Activated CD4-positive, alpha-beta T cell treated with anti-CD3 and anti-CD28 coated beads, Interleukin-2, amount 10 ng/mL, durations not matched to agents 24 days and 14 days (primary cell): ENCODE results near the gene MRPL34. TPM values are rescaled to one million over a fixed set of nuclear protein-coding genes. Genes with fewer than 3 reads are reported as not detected.
A peak's percentile ranks its signal among the peaks of the same experiment; 100 is the strongest.

Source experiments
- DNase-seq: peaks from one replicate; pipeline ENCODE4 v3.0.0; 2022
- H3K27ac Mint-ChIP-seq: one replicate; pipeline ENCODE4 v1.8.0; 2022; ENCODE audit warnings: mild to moderate bottlenecking, mixed read lengths
- H3K27me3 Mint-ChIP-seq: one replicate; pipeline ENCODE4 v1.8.0; 2022; ENCODE audit warnings: mixed read lengths
- H3K36me3 Mint-ChIP-seq: one replicate; pipeline ENCODE4 v1.8.0; 2022; ENCODE audit warnings: low read depth, mild to moderate bottlenecking, mixed read lengths
- H3K4me1 Mint-ChIP-seq: one replicate; pipeline ENCODE4 v1.8.0; 2021; ENCODE audit warnings: mixed read lengths
- H3K4me3 Mint-ChIP-seq: one replicate; pipeline ENCODE4 v1.8.0; 2022; ENCODE audit warnings: mild to moderate bottlenecking, moderate library complexity, mixed read lengths
- H3K9me3 Mint-ChIP-seq: one replicate; pipeline ENCODE4 v1.8.0; 2021; ENCODE audit warnings: mixed read lengths
- intact Hi-C: fragments of 100-400 bp; cut with micrococcal nuclease; formaldehyde crosslinking; loops from one replicate; pipeline ENCODE4 v1.15.1; 2023
- total RNA-seq: library from RNA; stranded (reverse); gene quantifications from 2 replicates; pipeline ENCODE4 v1.2.3, GENCODE V29; 2022

The MRPL34 gene
- total RNA-seq, 1 donor from 2014 or later, result 103 TPM

DNA sequence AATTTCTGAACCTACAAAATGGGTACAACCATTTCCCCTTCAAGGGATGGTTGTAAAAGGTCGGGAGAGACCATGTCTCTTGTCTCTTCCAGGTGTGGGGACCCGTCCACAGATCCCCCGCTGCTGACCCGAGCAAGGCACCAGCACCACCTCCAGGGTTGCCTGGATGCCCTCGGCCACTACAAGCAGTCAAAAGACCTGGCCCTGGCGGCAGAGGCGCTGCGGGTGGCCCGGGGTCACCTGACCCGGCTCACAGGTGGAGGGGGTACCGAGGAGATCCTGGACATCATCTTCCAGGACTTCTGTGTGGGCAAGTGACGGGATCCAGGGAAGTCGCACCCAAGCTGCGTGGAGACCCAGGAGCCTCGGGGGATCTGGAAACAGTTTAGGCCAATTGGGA lies 35.7 kb downstream of the MRPL34 start:
- intact Hi-C loops, result no loop called here
- H3K36me3 Mint-ChIP-seq, result peaks cover 8% of the 10 kb centered on the region
- peaks cover 16% of the 10 kb centered on the region for H3K4me1 Mint-ChIP-seq
- no peak overlapping the region for H3K4me3 Mint-ChIP-seq
- no peaks in the 10 kb centered on the region for H3K9me3 Mint-ChIP-seq
- H3K27me3 Mint-ChIP-seq, result no peaks in the 10 kb centered on the region
- no peak overlapping the region for H3K27ac Mint-ChIP-seq
- DNase-seq, result no peak

DNA sequence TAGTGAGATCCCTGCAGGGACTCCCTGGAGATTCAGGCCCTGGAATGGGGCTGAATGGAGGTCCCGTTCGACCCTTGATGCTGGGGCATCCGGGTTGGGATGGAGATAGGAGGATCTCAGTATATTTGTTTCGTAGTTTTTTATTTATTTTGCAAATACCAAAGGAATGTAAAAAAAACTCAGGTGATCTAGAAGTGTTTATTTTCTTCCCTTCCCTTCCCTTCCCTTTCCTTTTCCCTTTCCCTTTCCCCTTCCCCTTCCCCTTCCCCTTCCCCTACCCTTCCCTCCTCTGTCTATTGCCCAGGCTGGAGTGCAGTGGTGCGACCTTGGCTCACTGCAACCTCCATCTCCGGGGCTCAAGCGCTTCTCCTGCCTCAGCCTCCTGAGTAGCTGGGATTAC lies 36.2 kb downstream of the MRPL34 start:
- Mint-ChIP-seq H3K36me3 (peaks cover 8% of the 10 kb centered on the region), H3K9me3 (no peaks in the 10 kb centered on the region), H3K4me3 (no peak overlapping the region), H3K4me1 (peaks cover 13% of the 10 kb centered on the region), H3K27me3 (no peaks in the 10 kb centered on the region), H3K27ac (no peak overlapping the region)
- intact Hi-C loops, result no loop called here
- no peak for DNase-seq

DNA sequence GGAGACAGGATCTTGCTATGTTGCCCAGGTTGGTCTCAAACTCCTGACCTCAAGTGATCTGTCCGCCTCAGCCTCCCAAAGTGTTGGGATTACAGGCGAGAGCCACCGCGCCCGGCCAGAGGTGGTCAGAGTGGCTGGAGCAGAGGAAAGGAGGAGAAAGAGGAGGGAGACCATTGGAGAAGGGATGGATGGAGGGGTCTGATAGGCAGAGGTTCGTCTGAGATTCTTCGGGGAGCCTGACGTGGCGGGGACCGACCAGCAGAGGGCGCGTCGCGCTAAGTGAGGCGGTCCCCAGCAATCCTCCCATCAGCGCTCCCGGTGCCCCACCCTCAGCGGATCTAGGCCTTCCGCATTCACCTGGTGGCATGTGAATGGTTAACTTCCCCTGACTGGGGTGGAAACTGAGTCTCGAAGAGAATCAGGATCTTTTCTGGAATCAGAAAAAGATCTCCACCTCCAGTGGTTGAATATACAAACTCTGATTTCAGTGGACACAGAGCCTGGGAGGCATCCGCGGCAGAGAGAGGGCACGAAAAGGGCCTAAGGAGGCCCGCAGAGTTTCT lies 40.5 kb downstream of the MRPL34 start:
- Mint-ChIP-seq H3K27ac (no peak overlapping the region), H3K9me3 (no peaks in the 10 kb centered on the region), H3K36me3 (peaks cover 2% of the 10 kb centered on the region), H3K4me3 (peak overlapping the region; percentile 23), H3K27me3 (peaks cover 4% of the 10 kb centered on the region), H3K4me1 (peaks cover 7% of the 10 kb centered on the region)
- DNase-seq, result peak; percentile 95
- intact Hi-C loops, result loop anchor here (1.0 kb wide), 2 partner anchors 40 to 120 kb away; no protein-coding TSS in a partner anchor

DNA sequence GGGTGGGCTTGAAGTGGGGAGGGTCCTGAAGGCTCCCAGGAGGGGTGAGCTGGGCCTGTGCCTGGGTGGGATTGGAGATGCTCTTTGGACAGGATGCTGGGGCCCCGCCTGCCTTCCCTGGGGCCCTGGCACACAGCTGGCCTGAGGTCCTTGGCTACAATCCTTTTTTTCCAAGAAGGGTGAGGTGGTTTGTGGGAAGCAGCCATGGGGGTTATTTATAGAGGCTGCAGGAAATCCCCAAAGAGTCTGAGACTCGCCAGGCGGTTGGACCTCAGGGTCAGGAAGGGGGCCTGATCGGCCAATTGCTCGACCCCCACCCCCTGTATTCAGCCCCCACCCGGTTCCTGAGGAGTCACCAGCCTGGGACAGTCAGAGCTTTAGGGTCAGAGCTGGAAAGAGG lies 41.7 kb downstream of the MRPL34 start:
- intact Hi-C loops, result no loop called here
- Mint-ChIP-seq H3K4me1 (peaks cover 9% of the 10 kb centered on the region), H3K9me3 (no peaks in the 10 kb centered on the region), H3K36me3 (peaks cover 2% of the 10 kb centered on the region), H3K4me3 (no peak overlapping the region), H3K27ac (no peak overlapping the region), H3K27me3 (peaks cover 4% of the 10 kb centered on the region)
- no peak for DNase-seq

DNA sequence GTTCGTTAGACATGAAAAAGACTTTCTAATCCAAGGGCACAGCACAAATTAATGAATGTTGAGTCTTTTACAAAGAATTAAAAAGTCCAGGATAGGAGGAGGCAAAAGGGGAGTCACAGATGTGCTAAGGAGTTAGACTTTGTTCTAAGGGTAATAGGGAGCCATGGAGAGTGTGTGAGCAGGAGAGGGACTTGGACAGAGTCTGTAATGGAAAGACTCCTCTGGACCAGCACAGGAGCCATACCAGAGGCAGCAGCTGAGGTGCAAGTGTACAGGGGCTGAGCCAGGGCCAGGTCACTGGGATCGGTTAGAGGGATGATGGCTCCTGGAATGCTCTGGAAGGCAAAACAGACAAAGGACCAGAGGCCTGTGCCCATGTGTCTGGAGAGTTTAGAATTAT lies 42.2 kb downstream of the MRPL34 start:
- H3K4me3 Mint-ChIP-seq, result no peak overlapping the region
- H3K4me1 Mint-ChIP-seq, result peaks cover 9% of the 10 kb centered on the region
- H3K36me3 Mint-ChIP-seq, result peaks cover under 1% of the 10 kb centered on the region
- peaks cover 4% of the 10 kb centered on the region for H3K27me3 Mint-ChIP-seq
- DNase-seq, result no peak
- intact Hi-C loops, result no loop called here
- no peaks in the 10 kb centered on the region for H3K9me3 Mint-ChIP-seq
- no peak overlapping the region for H3K27ac Mint-ChIP-seq

DNA sequence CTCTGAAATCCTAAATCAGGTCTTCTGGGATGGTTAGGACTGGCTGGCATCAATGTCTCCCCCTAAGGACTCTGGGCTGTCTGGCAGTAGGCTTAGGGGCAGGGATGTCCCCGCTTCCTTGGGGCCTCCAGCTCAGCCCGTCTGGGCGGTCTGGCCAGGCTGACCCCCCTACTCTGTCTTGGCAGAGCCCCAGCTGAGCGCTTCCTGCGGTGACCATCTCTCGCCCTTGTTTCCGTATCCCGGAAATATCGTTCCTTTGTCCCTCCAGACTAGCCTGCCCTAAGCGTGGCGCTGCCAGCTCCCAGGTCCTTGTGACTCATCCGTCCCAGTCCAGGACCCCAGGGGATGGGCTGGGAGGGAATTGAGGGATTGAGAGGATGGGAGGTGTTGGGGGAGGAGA lies 43.0 kb downstream of the MRPL34 start:
- H3K4me3 Mint-ChIP-seq, result peak overlapping the region; percentile 23
- intact Hi-C loops, result no loop called here
- DNase-seq, result no peak
- no peaks in the 10 kb centered on the region for H3K36me3 Mint-ChIP-seq
- H3K27ac Mint-ChIP-seq, result no peak overlapping the region
- H3K9me3 Mint-ChIP-seq, result no peaks in the 10 kb centered on the region
- peaks cover 9% of the 10 kb centered on the region for H3K4me1 Mint-ChIP-seq
- peaks cover 4% of the 10 kb centered on the region for H3K27me3 Mint-ChIP-seq

DNA sequence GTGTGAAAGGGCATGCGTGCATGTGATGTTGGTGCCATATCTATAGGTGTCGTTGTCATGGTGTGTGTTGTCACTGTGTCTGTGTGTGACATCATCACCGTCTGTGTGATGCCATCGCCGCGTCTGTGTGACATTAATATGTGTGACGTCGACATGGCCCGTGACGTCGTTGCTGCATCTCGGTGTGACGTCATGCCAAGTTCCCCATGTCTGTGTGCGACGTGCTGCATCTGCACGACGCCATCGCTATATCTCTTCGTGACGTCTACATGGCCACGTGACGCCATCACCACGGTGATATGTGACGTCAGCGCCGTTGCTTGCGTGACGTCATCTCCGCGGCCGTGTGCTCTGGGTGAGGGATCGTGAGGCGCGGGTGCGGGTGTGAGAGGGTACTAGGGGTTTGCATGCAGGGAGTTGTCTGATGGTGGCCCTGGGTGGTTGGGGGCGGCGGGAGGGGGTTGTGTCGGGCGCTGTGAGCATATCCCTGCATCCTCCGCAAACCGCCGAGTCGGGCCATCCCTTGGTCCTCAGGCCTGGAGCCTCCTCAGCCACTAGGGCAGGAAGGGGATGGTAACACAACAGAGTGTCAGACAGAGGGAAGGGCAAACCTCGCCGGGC lies 46.3 kb downstream of the MRPL34 start:
- Mint-ChIP-seq H3K36me3 (no peaks in the 10 kb centered on the region), H3K9me3 (no peaks in the 10 kb centered on the region)
- no peak for DNase-seq

DNA sequence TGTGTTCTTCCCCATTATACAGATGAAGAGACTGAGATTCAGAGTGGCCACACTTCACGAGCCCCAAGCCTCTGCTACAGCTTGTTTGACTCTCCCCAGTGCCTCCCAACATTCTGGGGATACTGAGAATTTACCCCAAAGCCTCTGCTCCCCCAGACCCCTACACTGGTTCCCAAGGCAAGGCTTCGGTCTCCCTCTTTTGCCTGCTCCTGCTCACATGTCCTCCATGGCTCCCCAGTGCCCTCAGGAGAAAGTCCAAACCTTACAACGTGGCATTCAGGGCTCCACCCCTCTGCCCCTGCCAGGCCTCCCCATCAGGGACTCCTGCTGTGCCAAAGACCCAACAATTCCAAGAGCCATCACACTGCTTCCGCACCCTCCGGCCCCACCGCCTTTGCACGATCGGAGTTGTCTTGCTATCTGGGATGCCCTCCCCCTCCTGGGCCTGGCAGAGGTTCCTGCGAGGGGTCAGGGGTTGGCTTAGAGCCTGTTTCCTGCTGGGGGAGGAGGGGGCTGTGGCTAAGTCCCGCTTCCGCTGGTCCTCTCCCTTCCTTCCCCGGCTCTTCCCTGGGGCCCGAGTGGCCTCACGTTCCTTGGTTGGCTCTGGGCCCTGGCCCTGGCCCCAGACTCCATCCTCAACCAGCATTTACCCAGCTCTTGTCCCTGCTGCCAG lies 47.1 kb downstream of the MRPL34 start:
- H3K27ac Mint-ChIP-seq, result no peak overlapping the region
- peaks cover 4% of the 10 kb centered on the region for H3K4me1 Mint-ChIP-seq
- H3K36me3 Mint-ChIP-seq, result no peaks in the 10 kb centered on the region
- H3K27me3 Mint-ChIP-seq, result peaks cover 4% of the 10 kb centered on the region
- no peaks in the 10 kb centered on the region for H3K9me3 Mint-ChIP-seq
- no peak for DNase-seq
- intact Hi-C loops, result no loop called here
- H3K4me3 Mint-ChIP-seq, result no peak overlapping the region

More for the DNA sequence above, 46.3 kb downstream of the MRPL34 start:
- Mint-ChIP-seq H3K27me3 (peaks cover 4% of the 10 kb centered on the region), H3K4me1 (peaks cover 4% of the 10 kb centered on the region), H3K4me3 (no peak overlapping the region), H3K27ac (no peak overlapping the region)
- intact Hi-C loops, result no loop called here

DNA sequence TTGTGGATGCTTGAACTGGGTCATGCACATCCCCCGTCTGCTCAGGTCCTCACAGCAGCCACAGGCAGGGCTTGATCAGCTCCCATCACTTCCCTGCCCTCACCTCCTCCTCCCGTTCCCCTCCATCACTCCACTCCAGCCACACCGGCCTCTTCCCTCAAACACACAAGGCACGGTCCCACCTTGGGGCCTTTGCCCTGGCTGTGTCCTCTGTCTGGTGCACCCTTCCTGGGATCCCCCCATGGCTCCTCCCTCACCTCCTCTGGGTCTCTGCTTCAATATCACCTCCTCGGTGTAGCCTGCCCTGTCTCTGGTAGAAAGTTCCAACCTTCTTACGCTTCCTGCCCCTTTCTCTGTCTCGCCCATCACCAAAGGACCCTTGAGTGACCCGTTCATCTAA lies 47.7 kb downstream of the MRPL34 start:
- intact Hi-C loops, result no loop called here

More for the DNA sequence above, 47.7 kb downstream of the MRPL34 start:
- Mint-ChIP-seq H3K9me3 (no peaks in the 10 kb centered on the region), H3K36me3 (no peaks in the 10 kb centered on the region), H3K27ac (no peak overlapping the region), H3K4me1 (peaks cover 4% of the 10 kb centered on the region), H3K27me3 (peaks cover 2% of the 10 kb centered on the region), H3K4me3 (no peak overlapping the region)
- no peak for DNase-seq

Other genes with a start within 250 kb of the MRPL34 start
- 32.5 and 35.0 TPM in 2 replicates for gene HAUS8, start 230.4 kb upstream of the MRPL34 start, total RNA-seq
- gene MYO9B, start 230.1 kb upstream of the MRPL34 start, total RNA-seq, result 120 TPM in 2 replicates
- 29.8 and 31.3 TPM in 2 replicates for gene USE1, start 90.5 kb upstream of the MRPL34 start, total RNA-seq
- 17.8 and 23.0 TPM in 2 replicates for gene OCEL1, start 79.6 kb upstream of the MRPL34 start, total RNA-seq
- gene NR2F6, start 60.0 kb upstream of the MRPL34 start, total RNA-seq, result 15.0 and 16.5 TPM in 2 replicates
- gene USHBP1, start 41.1 kb upstream of the MRPL34 start, total RNA-seq, result 0.30 and 0.38 TPM in 2 replicates
- 127 TPM in 2 replicates for gene BABAM1, start 38.4 kb upstream of the MRPL34 start, total RNA-seq
- gene ANKLE1, start 24.0 kb upstream of the MRPL34 start, total RNA-seq, result 17.3 and 17.9 TPM in 2 replicates
- gene ABHD8, start 2.4 kb upstream of the MRPL34 start, total RNA-seq, result 5.6 and 6.5 TPM in 2 replicates
- gene DDA1, start 3.7 kb downstream of the MRPL34 start, total RNA-seq, result 37.9 and 38.2 TPM in 2 replicates
- 6.6 and 7.1 TPM in 2 replicates for gene ANO8, start 29.0 kb downstream of the MRPL34 start, total RNA-seq
- 69.9 and 70.3 TPM in 2 replicates for gene GTPBP3, start 31.7 kb downstream of the MRPL34 start, total RNA-seq
- gene PLVAP, start 71.5 kb downstream of the MRPL34 start, total RNA-seq, result not detected in 2 replicates
- gene CCDC194, start 88.3 kb downstream of the MRPL34 start, total RNA-seq, result 2.6 and 3.1 TPM in 2 replicates
- 151 and 153 TPM in 2 replicates for gene BST2, start 99.8 kb downstream of the MRPL34 start, total RNA-seq
- 40.3 and 45.8 TPM in 2 replicates for gene MVB12A, start 114.2 kb downstream of the MRPL34 start, total RNA-seq
- not detected in 2 replicates for gene TMEM221, start 142.8 kb downstream of the MRPL34 start, total RNA-seq
- gene NXNL1, start 155.1 kb downstream of the MRPL34 start, total RNA-seq, result not detected in 2 replicates
- 1.8 and 2.5 TPM in 2 replicates for gene SLC27A1, start 164.7 kb downstream of the MRPL34 start, total RNA-seq
- 64.8 and 73.7 TPM in 2 replicates for gene PGLS, start 205.8 kb downstream of the MRPL34 start, total RNA-seq
- gene COLGALT1, start 249.8 kb downstream of the MRPL34 start, total RNA-seq, result 103 and 106 TPM in 2 replicates